ENCODE results near the gene GALNT9.
"Not testable (repeated sequence)": the region's sequence is repeated elsewhere in the genome, so short reads cannot be mapped to it uniquely, and the experiment has no call there.

The GALNT9 gene

GRCh38 chr12:132247718-132248452 is 81.5 kb downstream of the GALNT9 start:
- no peak for FAIRE-seq

GRCh38 chr12:132246997-132247717 is 82.2 kb downstream of the GALNT9 start:
- no peak for FAIRE-seq

GRCh38 chr12:132245521-132246101 is 83.8 kb downstream of the GALNT9 start:
- FAIRE-seq, result no peak

- FAIRE-seq, result no peak
These were observed 84.6 kb downstream of the GALNT9 start for GRCh38 chr12:132244724-132245295.

DNA sequence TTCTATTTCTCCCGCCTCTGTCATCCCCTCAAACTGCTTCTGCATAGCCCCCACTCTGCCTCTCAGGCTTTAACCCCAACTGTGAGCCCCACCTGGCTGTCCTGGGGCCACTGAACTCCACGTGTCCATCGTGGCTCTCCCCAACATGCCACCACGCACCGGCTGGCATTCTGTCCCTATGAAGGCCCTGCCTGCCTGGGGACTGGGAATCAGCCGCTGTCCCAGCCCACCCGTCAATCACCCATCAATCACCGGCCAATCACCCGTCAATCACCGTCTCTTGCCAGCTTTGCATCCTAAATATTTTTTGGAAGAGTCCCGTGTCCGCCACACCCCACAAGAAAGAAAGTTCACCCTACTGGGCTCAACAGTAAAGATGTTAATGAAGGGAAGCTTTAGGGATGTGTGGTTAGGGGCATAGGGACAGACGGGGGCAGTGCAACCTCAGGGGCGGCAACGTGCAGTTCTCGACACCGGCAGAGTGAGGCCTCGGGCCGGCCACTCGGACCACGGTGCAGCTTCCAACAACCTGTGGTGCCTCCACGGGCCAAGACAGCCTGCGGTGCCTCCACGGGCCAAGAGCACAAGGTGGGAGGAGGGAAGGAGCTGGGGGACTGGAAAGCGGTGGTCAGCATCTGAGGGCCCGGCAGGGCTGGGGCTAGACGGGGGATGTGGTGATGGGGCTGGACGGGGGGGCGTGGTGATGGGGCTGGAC is 85.6 kb downstream of the GALNT9 start:
- FAIRE-seq, result no peak

GRCh38 chr12:132243171-132243570 is 86.2 kb downstream of the GALNT9 start:
- not testable (repeated sequence) for FAIRE-seq

DNA sequence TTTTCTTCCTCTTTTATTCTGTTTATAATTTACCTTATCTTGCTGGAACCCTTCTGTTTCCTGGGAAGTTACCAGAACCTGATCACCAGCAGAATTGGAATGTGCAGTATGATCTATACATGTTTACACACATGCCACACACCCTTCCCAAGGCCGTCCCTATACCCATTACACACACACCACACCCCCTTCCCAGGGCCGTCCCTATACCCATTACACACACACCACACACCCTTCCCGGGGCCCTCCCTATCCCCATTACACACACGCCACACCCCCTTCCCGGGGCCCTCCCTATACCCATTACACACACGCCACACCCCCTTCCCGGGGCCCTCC is 88.8 kb downstream of the GALNT9 start:
- not testable (repeated sequence) for FAIRE-seq

DNA sequence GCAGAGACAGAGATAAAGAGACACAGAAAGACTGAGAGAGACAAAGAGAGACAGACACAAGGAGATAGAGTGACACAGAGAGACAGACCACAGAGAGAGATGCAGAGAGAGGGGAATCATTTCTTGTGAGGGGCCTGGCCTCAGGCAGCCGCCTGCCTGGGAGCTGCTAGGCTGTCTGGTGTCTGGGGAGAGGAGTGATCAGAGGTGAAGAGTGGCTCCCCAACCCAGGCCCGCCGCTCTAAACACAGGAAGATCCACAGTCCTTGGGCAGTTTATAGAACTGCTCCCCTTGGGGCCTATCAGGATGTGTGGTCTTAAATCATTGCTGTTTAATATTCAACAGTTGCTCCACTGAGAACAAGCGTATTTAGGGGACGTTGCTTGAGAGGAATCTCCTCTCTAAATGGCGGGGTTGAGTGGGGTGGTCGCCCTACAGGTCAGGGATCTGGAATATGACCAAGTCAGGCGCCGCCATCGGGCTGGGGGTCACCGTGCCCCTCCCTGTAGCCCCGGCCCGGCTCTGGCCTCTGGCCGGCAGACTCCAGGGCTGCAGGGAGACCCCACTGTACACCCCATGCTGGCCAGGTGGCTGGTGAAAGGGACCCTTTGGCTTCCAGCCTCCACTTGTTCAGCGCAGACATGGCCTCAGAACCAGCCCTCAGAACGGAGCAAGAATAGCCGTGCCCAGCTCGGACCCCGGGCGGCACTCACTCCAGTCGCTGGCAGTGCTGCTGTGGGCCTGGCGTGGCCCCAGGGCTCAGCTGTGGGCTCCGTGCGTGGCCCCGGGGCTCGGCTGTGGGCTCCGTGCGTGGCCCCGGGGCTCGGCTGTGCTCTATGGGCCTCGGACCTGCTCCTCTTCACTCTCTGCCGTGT is 89.4 kb downstream of the GALNT9 start:
- FAIRE-seq, result no peak

GRCh38 chr12:132239392-132239791 is 90.0 kb downstream of the GALNT9 start:
- FAIRE-seq, result no peak

- FAIRE-seq, result no peak
These were observed 90.5 kb downstream of the GALNT9 start for GRCh38 chr12:132238884-132239283.

GRCh38 chr12:132238488-132238854 is 90.9 kb downstream of the GALNT9 start:
- no peak for FAIRE-seq

GRCh38 chr12:132237772-132238487 is 91.5 kb downstream of the GALNT9 start:
- no peak for FAIRE-seq

DNA sequence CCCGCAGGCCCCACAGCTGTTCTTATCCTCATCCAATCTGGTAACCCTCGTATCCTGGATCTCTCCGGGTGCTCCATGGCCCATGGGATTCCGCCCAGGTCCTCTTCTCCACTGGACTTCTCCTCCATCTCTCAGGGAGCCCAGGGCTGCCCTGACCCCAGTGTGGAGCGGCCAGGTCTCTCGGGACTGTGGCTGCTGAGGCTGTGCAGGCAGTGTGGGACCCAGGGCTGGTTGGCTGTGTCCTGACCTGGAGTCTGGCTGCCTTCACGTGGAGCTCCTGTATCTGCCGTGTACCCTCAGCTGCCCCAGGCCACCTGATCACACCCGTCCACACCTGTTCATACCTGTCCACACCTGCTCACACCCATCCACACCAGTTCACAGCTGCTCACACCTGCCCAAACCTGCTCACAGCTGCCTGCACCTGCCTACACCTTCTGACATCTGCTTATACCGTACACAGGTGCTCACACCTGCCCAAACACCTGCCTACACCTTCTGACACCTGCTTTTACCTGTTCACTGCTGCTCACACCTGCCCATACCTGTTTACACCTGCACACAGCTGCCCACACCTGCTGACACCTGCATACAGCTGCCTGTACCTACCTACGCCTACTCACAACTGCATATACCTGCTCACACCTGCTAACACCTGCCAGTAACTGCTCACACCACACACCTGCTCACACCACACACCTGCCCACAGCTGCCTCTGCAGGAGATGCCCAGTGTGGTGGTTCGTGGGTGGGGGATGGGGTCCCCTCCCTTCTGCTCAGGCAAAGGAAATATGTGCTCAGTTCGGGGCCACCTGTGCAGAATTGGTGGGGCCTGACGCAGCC is 92.2 kb downstream of the GALNT9 start:
- FAIRE-seq, result no peak

DNA sequence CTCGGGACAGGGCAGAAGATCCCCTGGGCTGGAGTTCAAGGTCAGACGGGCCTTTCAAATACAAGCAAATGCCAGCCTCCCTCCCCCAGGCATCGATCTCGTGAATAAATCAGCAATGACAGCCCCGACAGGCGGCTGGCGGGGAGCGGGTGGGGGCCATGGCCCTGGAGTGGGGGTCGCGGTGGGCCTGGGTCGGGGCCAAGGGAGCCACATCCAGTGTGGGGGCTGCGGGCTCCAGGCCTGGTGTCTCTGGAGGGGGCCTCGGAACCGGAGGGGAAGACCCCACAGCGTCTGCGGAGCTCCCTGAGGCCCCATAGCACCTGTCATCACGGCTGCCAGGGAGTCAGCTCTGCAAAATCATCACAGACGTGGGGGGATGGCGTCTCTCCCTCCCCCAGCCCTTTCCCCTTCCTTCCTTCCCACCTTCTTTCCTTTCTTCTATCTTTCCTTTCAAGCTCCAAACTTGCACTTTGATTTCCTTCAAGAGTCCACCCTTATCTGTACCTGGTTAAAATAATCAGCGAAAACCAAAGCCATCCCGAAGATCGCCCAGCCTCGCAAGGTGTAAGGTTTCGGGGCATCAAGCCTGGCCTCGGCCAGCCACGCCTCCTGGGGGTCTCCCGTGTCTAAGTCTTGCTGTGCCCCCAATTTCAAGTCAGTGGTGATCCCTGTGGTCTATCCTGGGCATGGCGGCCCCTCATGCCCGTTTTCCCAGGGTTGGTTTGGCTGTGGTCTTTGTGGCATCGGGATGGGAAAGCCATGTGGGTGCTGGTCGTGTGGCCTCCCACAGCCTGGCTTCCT is 93.1 kb downstream of the GALNT9 start:
- FAIRE-seq, result no peak

DNA sequence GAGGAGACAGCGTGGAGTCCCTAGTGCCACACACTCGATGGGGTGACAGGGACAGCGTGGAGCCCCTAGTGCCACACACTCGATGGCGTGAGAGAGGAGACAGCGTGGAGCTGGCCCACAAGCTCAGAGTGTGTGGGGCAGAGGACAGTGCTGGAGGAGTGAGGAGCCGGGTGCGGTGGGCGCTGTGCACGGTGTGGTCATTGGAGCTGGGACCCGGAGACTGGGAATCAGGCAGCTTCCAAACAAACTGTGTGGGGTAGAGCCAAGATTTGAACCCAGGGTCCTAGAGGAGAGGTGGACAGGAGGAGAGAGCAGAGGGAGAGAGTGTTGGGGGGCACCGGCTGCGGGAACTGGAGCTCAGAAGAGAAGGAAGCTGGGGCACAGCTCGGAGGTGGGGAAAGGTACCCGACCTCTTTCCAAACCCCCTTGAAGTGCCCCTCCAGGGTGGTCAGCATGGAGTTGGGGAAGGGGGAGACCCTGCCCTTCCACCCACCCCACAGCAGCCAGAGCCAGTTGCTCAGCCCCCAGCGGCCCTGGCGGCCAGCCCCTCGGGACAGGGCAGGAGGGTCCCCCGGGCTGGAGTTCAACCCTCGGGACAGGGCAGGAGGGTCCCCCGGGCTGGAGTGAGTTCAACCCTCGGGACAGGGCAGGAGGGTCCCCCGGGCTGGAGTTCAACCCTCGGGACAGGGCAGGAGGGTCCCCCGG is 94.1 kb downstream of the GALNT9 start:
- FAIRE-seq, result no peak

GRCh38 chr12:132230381-132230780 is 99.0 kb downstream of the GALNT9 start:
- FAIRE-seq, result no peak

DNA sequence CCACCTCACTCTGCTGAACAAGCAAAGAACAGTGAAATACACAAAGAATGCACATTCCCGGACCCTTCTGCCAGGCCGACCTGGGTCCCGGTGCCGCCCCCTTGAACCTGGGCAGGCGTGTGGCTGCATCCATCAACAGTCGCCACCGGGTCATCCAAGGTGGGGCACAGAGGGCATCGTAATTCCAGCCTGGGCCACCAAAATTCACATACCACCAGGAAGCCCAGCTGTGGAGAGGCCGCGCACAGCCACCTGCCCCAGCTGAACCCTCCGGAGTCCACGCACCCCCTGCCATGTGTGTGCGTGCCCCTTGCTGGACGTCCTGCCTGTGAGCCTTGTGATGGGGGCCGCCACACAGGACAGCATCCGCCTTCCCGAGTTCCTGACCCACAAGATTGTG is 99.5 kb downstream of the GALNT9 start:
- no peak for FAIRE-seq

- no peak for FAIRE-seq
These were observed 100.1 kb downstream of the GALNT9 start for GRCh38 chr12:132229193-132229760.
